HepG2 (cell line): ENCODE measurements around the gene SMG5. TPM values are rescaled to one million over a fixed set of nuclear protein-coding genes. Genes with fewer than 3 reads are reported as not detected.

Experiments used
- GLI4 ChIP-seq: sonication (generic); formaldehyde crosslinking; IDR thresholded peaks from 2 replicates; pipeline ENCODE4 v1.5.1; 2020; ENCODE audit warnings: missing genetic modification reagents, mild to moderate bottlenecking, moderate library complexity, borderline replicate concordance
- NFE2 ChIP-seq: sonication (generic); formaldehyde crosslinking; IDR thresholded peaks from 2 replicates; pipeline ENCODE4 v1.4.0; 2020; ENCODE audit warnings: missing genetic modification reagents
- NFIB ChIP-seq: sonication (generic); formaldehyde crosslinking; IDR thresholded peaks from 2 replicates; pipeline ENCODE4 v1.9.0; 2021; ENCODE audit warnings: missing genetic modification reagents, mild to moderate bottlenecking, borderline replicate concordance
- SNAPC4 ChIP-seq: sonication (generic); formaldehyde crosslinking; IDR thresholded peaks from 2 replicates; pipeline ENCODE4 v1.4.0; 2020; ENCODE audit warnings: mild to moderate bottlenecking, missing genetic modification reagents
- ZBTB4 ChIP-seq: sonication (generic); formaldehyde crosslinking; IDR thresholded peaks from 2 replicates; pipeline ENCODE4 v1.4.0; 2020; ENCODE audit warnings: missing genetic modification reagents, mild to moderate bottlenecking, borderline replicate concordance
- ZFP91 ChIP-seq: sonication (generic); formaldehyde crosslinking; IDR thresholded peaks from 2 replicates; pipeline ENCODE4 v1.9.0; 2022; ENCODE audit warnings: missing genetic modification reagents, mild to moderate bottlenecking, borderline replicate concordance
- ZMYM3 ChIP-seq: sonication (generic); formaldehyde crosslinking; IDR thresholded peaks from 2 replicates; pipeline ENCODE4 v1.5.1; 2020; ENCODE audit warnings: mild to moderate bottlenecking, missing genetic modification reagents
- ZNF362 ChIP-seq: sonication (generic); formaldehyde crosslinking; IDR thresholded peaks from 2 replicates; pipeline ENCODE4 v1.4.0; 2020; ENCODE audit warnings: missing genetic modification reagents, mild to moderate bottlenecking, borderline replicate concordance
- polyA plus RNA-seq, 8 experiments: library from polyadenylated mRNA; depleted of rRNA in 3 of 8; stranded (reverse) in 7 of 8; unstranded in 1 of 8; fragments of >200 nt; fragmentation: Illumina TruSeq in 4 of 8; extraction: Trizol in 4 of 8; gene quantifications; 2 replicates each; pipeline versions ENCODE4 v1.2.1 to v1.2.3, GENCODE V29; 2011 to 2016; ENCODE audit warnings: low read depth in 4 of 8, missing spikeins in 1 of 8, mixed read lengths in 1 of 8; ENCODE audit not compliant: insufficient read depth in 1 of 8
- total RNA-seq, 5 experiments: library from RNA; depleted of rRNA; stranded (reverse); fragments of >200 nt; fragmentation: Illumina TruSeq; extraction: Trizol; gene quantifications; 2 replicates each; pipeline ENCODE4 v1.2.3, GENCODE V29; 2016; ENCODE audit warnings: low read depth in 1 of 5

Gene SMG5
- total and polyA plus RNA-seq, 2 of the 13 experiments (the other 11 are each of a cell fraction or from before 2014, with no cell fraction given), result 50.5 to 84.0 TPM

- TF ChIP-seq GLI4 (CRISPR knock-in tag) (no peak), SNAPC4 (no peak), ZFP91 (CRISPR knock-in tag) (0 out of 2 replicates have a peak, but pooled peaks have one; percentile 1), NFIB (CRISPR knock-in tag) (no peak), ZNF362 (CRISPR knock-in tag) (no peak), ZBTB4 (CRISPR knock-in tag) (no peak), ZMYM3 (CRISPR knock-in tag) (no peak), NFE2 (CRISPR knock-in tag) (no peak)
These were observed 36.3 kb downstream of the SMG5 start (continued) for GRCh38 chr1:156246241-156246780.
